Measurements from ENCODE around the gene DLL3. TPM values are rescaled to one million over a fixed set of nuclear protein-coding genes. Genes with fewer than 3 reads are reported as not detected.

Gene DLL3
- total RNA-seq, 5 donors from 2014 or later (not counting 1 experiment from before 2014, with no cell fraction given), result 0.16 to 0.20 TPM; not detected in 3

GRCh38 chr19:39539518-39540332, 41.0 kb downstream of the DLL3 start, which contains the start of gene EID2:
TSS of gene EID2 (minus strand) at chr19:39540161. CDS start at chr19:39540079, 82 bp downstream.
- no peaks in the 10 kb centered on the region for H3K27me3 ChIP-seq (replicated peaks in 1 of 2; ENCODE audit: control insufficient read depth in 2 of 2, extremely low read depth in 1 of 2, insufficient read depth in 2 of 2, low read length in 1 of 2)
- ChIA-PET CTCF (interaction anchor here in 1 of 2 donors (0.6 to 1.2 kb wide), 3 partner anchors 59 to 135 kb away, joined by 3 read pairs; partner anchors contain the start of genes RPS16 and TIMM50), POLR2A (interaction anchor here in 1 of 2 donors (0.6 kb wide), 1 partner anchor 23 kb away, joined by 5 read pairs; no protein-coding TSS in a partner anchor)
- peak within 1 kb of the TSS; percentile 78 to 91 for H3K4me3 ChIP-seq (ENCODE audit: control insufficient read depth in 1 of 2, extremely low read depth in 1 of 2, low read length in 1 of 2)
- H3K27me3 Mint-ChIP-seq, result no peaks in the 10 kb centered on the region
- H3K36me3 Mint-ChIP-seq, result no peaks in the 10 kb centered on the region
- WGBS (ENCODE audit: insufficient coverage), result under 1% methylated on average over 82 of the region's 84 CpGs
- ATAC-seq (replicated peaks in 1 of 4), result peak; percentile 83 to 90 (median 86)
- DNase-seq, result peak; percentile 77 to 98 (median 91)
- H3K9me3 Mint-ChIP-seq, result no peaks in the 10 kb centered on the region
- H3K9me3 ChIP-seq, result no peaks in the 10 kb centered on the region
- peaks cover 17 to 25% of the 10 kb centered on the region in 2 experiments for H3K4me1 ChIP-seq (ENCODE audit: control insufficient read depth in 1 of 2, extremely low read depth in 1 of 2, insufficient read depth in 2 of 2, low read length in 2 of 2)
- H3K27ac Mint-ChIP-seq, result peak within 1 kb of the TSS; percentile 96 to 98
- H3K27ac ChIP-seq (ENCODE audit: low read length), result peak within 1 kb of the TSS; percentile 93
- no peaks in the 10 kb centered on the region for H3K36me3 ChIP-seq (ENCODE audit: control insufficient read depth in 2 of 2, extremely low read depth in 1 of 2, insufficient read depth in 1 of 2, low read length in 1 of 2)
- H3K4me3 Mint-ChIP-seq, result peak within 1 kb of the TSS; percentile 93 to 94 (median 94)
- peaks cover 66 to 78% (median 66%) of the 10 kb centered on the region in 3 donors for H3K4me1 Mint-ChIP-seq

GRCh38 chr19:39540333-39540673, 41.6 kb downstream of the DLL3 start:
- ATAC-seq (replicated peaks in 1 of 4) (no peak), DNase-seq (no peak)
- Mint-ChIP-seq H3K9me3 (no peaks in the 10 kb centered on the region), H3K27me3 (no peaks in the 10 kb centered on the region), H3K4me3 (peak overlapping the region; percentile 93 to 94 (median 94)), H3K27ac (peak overlapping the region; percentile 96 to 98), H3K4me1 (peaks cover 69 to 80% (median 70%) of the 10 kb centered on the region in 3 donors), H3K36me3 (no peaks in the 10 kb centered on the region)
- CTCF ChIA-PET, result interaction anchor here in 1 of 2 donors (0.6 to 1.0 kb wide), 2 partner anchors 59 to 134 kb away, joined by 3 read pairs; partner anchors contain the start of gene TIMM50
- no peaks in the 10 kb centered on the region for H3K9me3 ChIP-seq
- H3K4me1 ChIP-seq (ENCODE audit: control insufficient read depth in 1 of 2, extremely low read depth in 1 of 2, insufficient read depth in 2 of 2, low read length in 2 of 2), result peaks cover 23 to 28% of the 10 kb centered on the region in 2 experiments
- peak overlapping the region; percentile 78 to 91 for H3K4me3 ChIP-seq (ENCODE audit: control insufficient read depth in 1 of 2, extremely low read depth in 1 of 2, low read length in 1 of 2)
- WGBS (ENCODE audit: insufficient coverage), result no CpG with 5 or more reads among the region's 10 CpGs
- peak overlapping the region; percentile 93 for H3K27ac ChIP-seq (ENCODE audit: low read length)
- POLR2A ChIA-PET, result no interaction called here
- H3K27me3 ChIP-seq (replicated peaks in 1 of 2; ENCODE audit: control insufficient read depth in 2 of 2, extremely low read depth in 1 of 2, insufficient read depth in 2 of 2, low read length in 1 of 2), result no peaks in the 10 kb centered on the region
- H3K36me3 ChIP-seq (ENCODE audit: control insufficient read depth in 2 of 2, extremely low read depth in 1 of 2, insufficient read depth in 1 of 2, low read length in 1 of 2), result no peaks in the 10 kb centered on the region

- ChIA-PET POLR2A (interaction anchor here in 1 of 2 donors (0.6 kb wide), 1 partner anchor 71 kb away, joined by 3 read pairs; no protein-coding TSS in a partner anchor), CTCF (interaction anchor here in 1 of 2 donors (0.6 kb wide), 1 partner anchor 424 kb away, joined by 3 read pairs; no protein-coding TSS in a partner anchor)
- H3K27ac Mint-ChIP-seq, result peak overlapping the region; percentile 73 to 83
- DNase-seq (no peak), ATAC-seq (replicated peaks in 1 of 4) (no peak)
- no peaks in the 10 kb centered on the region for H3K9me3 ChIP-seq
- no peaks in the 10 kb centered on the region for H3K27me3 Mint-ChIP-seq
- no peaks in the 10 kb centered on the region for H3K9me3 Mint-ChIP-seq
- peaks cover 31 to 35% of the 10 kb centered on the region in 2 experiments for H3K4me1 ChIP-seq (ENCODE audit: control insufficient read depth in 1 of 2, extremely low read depth in 1 of 2, insufficient read depth in 2 of 2, low read length in 2 of 2)
- no peak overlapping the region for H3K27ac ChIP-seq (ENCODE audit: low read length)
- peak overlapping the region in 1 of 3 donors; percentile 27 for H3K4me3 Mint-ChIP-seq
- peaks cover 74 to 82% (median 80%) of the 10 kb centered on the region in 3 donors for H3K4me1 Mint-ChIP-seq
- no CpG with 5 or more reads among the region's 2 CpGs for WGBS (ENCODE audit: insufficient coverage)
- no peak overlapping the region for H3K4me3 ChIP-seq (ENCODE audit: control insufficient read depth in 1 of 2, extremely low read depth in 1 of 2, low read length in 1 of 2)
- H3K36me3 ChIP-seq (ENCODE audit: control insufficient read depth in 2 of 2, extremely low read depth in 1 of 2, insufficient read depth in 1 of 2, low read length in 1 of 2), result no peaks in the 10 kb centered on the region
- H3K27me3 ChIP-seq (replicated peaks in 1 of 2; ENCODE audit: control insufficient read depth in 2 of 2, extremely low read depth in 1 of 2, insufficient read depth in 2 of 2, low read length in 1 of 2), result no peaks in the 10 kb centered on the region
- H3K36me3 Mint-ChIP-seq, result no peaks in the 10 kb centered on the region
Observed at GRCh38 chr19:39542206-39542605, 43.5 kb downstream of the DLL3 start.

GRCh38 chr19:39543477-39543857, 44.7 kb downstream of the DLL3 start:
- 100% methylated on average over 2 of the region's 3 CpGs for WGBS (ENCODE audit: insufficient coverage)
- CTCF ChIA-PET, result no interaction called here
- ATAC-seq (replicated peaks in 1 of 4), result no peak
- H3K36me3 Mint-ChIP-seq, result no peaks in the 10 kb centered on the region
- POLR2A ChIA-PET, result no interaction called here
- peaks cover 65 to 74% (median 70%) of the 10 kb centered on the region in 3 donors for H3K4me1 Mint-ChIP-seq
- no peak overlapping the region for H3K27ac ChIP-seq (ENCODE audit: low read length)
- H3K9me3 ChIP-seq, result no peaks in the 10 kb centered on the region
- no peak for DNase-seq
- no peaks in the 10 kb centered on the region for H3K9me3 Mint-ChIP-seq
- H3K4me3 Mint-ChIP-seq, result no peak overlapping the region
- no peaks in the 10 kb centered on the region for H3K27me3 Mint-ChIP-seq
- H3K4me1 ChIP-seq (ENCODE audit: control insufficient read depth in 1 of 2, extremely low read depth in 1 of 2, insufficient read depth in 2 of 2, low read length in 2 of 2), result peaks cover 27 to 35% of the 10 kb centered on the region in 2 experiments
- no peaks in the 10 kb centered on the region for H3K36me3 ChIP-seq (ENCODE audit: control insufficient read depth in 2 of 2, extremely low read depth in 1 of 2, insufficient read depth in 1 of 2, low read length in 1 of 2)
- H3K4me3 ChIP-seq (ENCODE audit: control insufficient read depth in 1 of 2, extremely low read depth in 1 of 2, low read length in 1 of 2), result no peak overlapping the region
- peak overlapping the region in 1 of 2 donors; percentile 86 for H3K27ac Mint-ChIP-seq
- no peaks in the 10 kb centered on the region for H3K27me3 ChIP-seq (replicated peaks in 1 of 2; ENCODE audit: control insufficient read depth in 2 of 2, extremely low read depth in 1 of 2, insufficient read depth in 2 of 2, low read length in 1 of 2)

GRCh38 chr19:39544226-39544903, 45.6 kb downstream of the DLL3 start:
- ChIA-PET POLR2A (no interaction called here), CTCF (interaction anchor here (0.6 to 1.3 kb wide), 3 partner anchors 12 to 1314 kb away, joined by 3 to 4 read pairs (median 3); partner anchors contain the start of gene EID2B (in 1 of the 2))
- H3K4me3 ChIP-seq (ENCODE audit: control insufficient read depth in 1 of 2, extremely low read depth in 1 of 2, low read length in 1 of 2), result no peak overlapping the region
- DNase-seq (peak in 1 of 35 experiments; percentile 18), ATAC-seq (replicated peaks in 1 of 4) (peak in 3 of 4 experiments; percentile 1 to 31 (median 25))
- peak overlapping the region; percentile 71 to 86 for H3K27ac Mint-ChIP-seq
- 87% methylated on average over 6 of the region's 7 CpGs for WGBS (ENCODE audit: insufficient coverage)
- H3K4me1 ChIP-seq (ENCODE audit: control insufficient read depth in 1 of 2, extremely low read depth in 1 of 2, insufficient read depth in 2 of 2, low read length in 2 of 2), result peaks cover 18 to 33% of the 10 kb centered on the region in 2 experiments
- peak overlapping the region; percentile 24 for H3K27ac ChIP-seq (ENCODE audit: low read length)
- no peaks in the 10 kb centered on the region for H3K36me3 ChIP-seq (ENCODE audit: control insufficient read depth in 2 of 2, extremely low read depth in 1 of 2, insufficient read depth in 1 of 2, low read length in 1 of 2)
- H3K4me1 Mint-ChIP-seq, result peaks cover 58 to 65% (median 63%) of the 10 kb centered on the region in 3 donors
- H3K36me3 Mint-ChIP-seq, result no peaks in the 10 kb centered on the region
- no peaks in the 10 kb centered on the region for H3K27me3 ChIP-seq (replicated peaks in 1 of 2; ENCODE audit: control insufficient read depth in 2 of 2, extremely low read depth in 1 of 2, insufficient read depth in 2 of 2, low read length in 1 of 2)
- no peaks in the 10 kb centered on the region for H3K9me3 Mint-ChIP-seq
- H3K27me3 Mint-ChIP-seq, result no peaks in the 10 kb centered on the region
- no peaks in the 10 kb centered on the region for H3K9me3 ChIP-seq
- peak overlapping the region; percentile 29 to 45 (median 42) for H3K4me3 Mint-ChIP-seq

- Mint-ChIP-seq H3K27me3 (no peaks in the 10 kb centered on the region), H3K36me3 (no peaks in the 10 kb centered on the region), H3K27ac (peak overlapping the region; percentile 71 to 86), H3K4me1 (peaks cover 58 to 65% (median 61%) of the 10 kb centered on the region in 3 donors), H3K4me3 (peak overlapping the region; percentile 29 to 45 (median 42)), H3K9me3 (no peaks in the 10 kb centered on the region)
- ATAC-seq (replicated peaks in 1 of 4) (peak; percentile 44 to 78 (median 68)), DNase-seq (peak in 1 of 35 experiments; percentile 47)
- ChIA-PET POLR2A (interaction anchor here in 1 of 2 donors (0.6 kb wide), 1 partner anchor 274 kb away, joined by 3 read pairs; no protein-coding TSS in a partner anchor), CTCF (interaction anchor here in 1 of 2 donors (0.6 to 1.3 kb wide), 2 partner anchors 12 to 528 kb away, joined by 3 to 4 read pairs; partner anchors contain the start of gene EID2B)
- H3K36me3 ChIP-seq (ENCODE audit: control insufficient read depth in 2 of 2, extremely low read depth in 1 of 2, insufficient read depth in 1 of 2, low read length in 1 of 2), result no peaks in the 10 kb centered on the region
- WGBS (ENCODE audit: insufficient coverage), result 0% methylated on average over 1 of the region's 1 CpG
- no peaks in the 10 kb centered on the region for H3K9me3 ChIP-seq
- no peak overlapping the region for H3K4me3 ChIP-seq (ENCODE audit: control insufficient read depth in 1 of 2, extremely low read depth in 1 of 2, low read length in 1 of 2)
- H3K4me1 ChIP-seq (ENCODE audit: control insufficient read depth in 1 of 2, extremely low read depth in 1 of 2, insufficient read depth in 2 of 2, low read length in 2 of 2), result peaks cover 18 to 32% of the 10 kb centered on the region in 2 experiments
- peak overlapping the region; percentile 24 for H3K27ac ChIP-seq (ENCODE audit: low read length)
- H3K27me3 ChIP-seq (replicated peaks in 1 of 2; ENCODE audit: control insufficient read depth in 2 of 2, extremely low read depth in 1 of 2, insufficient read depth in 2 of 2, low read length in 1 of 2), result no peaks in the 10 kb centered on the region
Observed at GRCh38 chr19:39544911-39545310, 46.2 kb downstream of the DLL3 start.

Measured in T-cell (primary cell).